IMR-90 (cell line): Measurements from ENCODE around the gene SLC35D3. TPM values are rescaled to one million over a fixed set of nuclear protein-coding genes. Genes with fewer than 3 reads are reported as not detected.

Source experiments
- ATAC-seq: fragments of 200-7000 bp; cut with Tn5 transposase; 2 replicates; pipeline ENCODE4 v1.9.1; 2020; ENCODE audit warnings: low read depth, mild to moderate bottlenecking, moderate library complexity
- BruUV-seq: library from RNA; stranded (reverse); fragments of 400-500 nt; replicated peaks from 2 replicates; lab custom pipeline; 2021; lab: Mats Ljungman, UMichigan
- CTCF ChIA-PET: fragments of 300-600 bp; formaldehyde crosslinking; extraction: SDS; loops from one replicate; lab custom pipeline; 2021; ENCODE audit warnings: antibody characterized with exemption; lab: Yijun Ruan, JAX
- POLR2A ChIA-PET: fragments of 300-600 bp; sonication (Branson Sonifier 250); formaldehyde crosslinking; loops from one replicate; lab custom pipeline; 2022; ENCODE audit warnings: antibody characterized with exemption; ENCODE audit not compliant: unreplicated experiment; lab: Charles Lee
- DNase-seq: peaks from one replicate; pipeline ENCODE4 v3.0.0; 2013
- H2AFZ ChIP-seq: replicated peaks from 2 replicates; pipeline ENCODE3; 2013; ENCODE audit warnings: low read length, mild to moderate bottlenecking; ENCODE audit not compliant: poor library complexity
- H2AK5ac ChIP-seq: 2 replicates; pipeline ENCODE4 v1.6.1; 2013; ENCODE audit warnings: low read depth, low read length, inconsistent platforms
- H2AK9ac ChIP-seq: replicated peaks from 2 replicates; pipeline ENCODE3; 2013; ENCODE audit warnings: mild to moderate bottlenecking, low read depth, low read length, moderate library complexity; ENCODE audit not compliant: poor library complexity
- H2BK120ac ChIP-seq: 2 replicates; pipeline ENCODE4 v1.6.1; 2013; ENCODE audit warnings: low read depth, low read length, inconsistent platforms
- H2BK15ac ChIP-seq: 3 replicates; pipeline ENCODE4 v1.6.1; 2013; ENCODE audit warnings: low read depth, low read length, inconsistent platforms
- H2BK20ac ChIP-seq: 2 replicates; pipeline ENCODE4 v1.6.1; 2013; ENCODE audit warnings: low read depth, mild to moderate bottlenecking, inconsistent platforms, low read length, moderate library complexity
- H2BK5ac ChIP-seq: 2 replicates; pipeline ENCODE4 v1.6.1; 2013; ENCODE audit warnings: mild to moderate bottlenecking, low read depth, low read length, inconsistent platforms; ENCODE audit not compliant: poor library complexity, severe bottlenecking
- H3K14ac ChIP-seq: replicated peaks from 2 replicates; pipeline ENCODE4 v1.6.1; 2013; ENCODE audit warnings: low read depth, low read length, inconsistent platforms
- H3K18ac ChIP-seq: 2 replicates; pipeline ENCODE4 v1.6.1; 2013; ENCODE audit warnings: low read depth, low read length, control low read depth
- H3K23ac ChIP-seq: 2 replicates; pipeline ENCODE4 v1.6.1; 2013; ENCODE audit warnings: low read depth, low read length, inconsistent platforms
- H3K27ac ChIP-seq: 2 replicates; pipeline ENCODE4 v1.5.1; 2013; ENCODE audit warnings: mild to moderate bottlenecking, control low read depth, low read length; ENCODE audit not compliant: insufficient read depth
- H3K27me3 ChIP-seq: 2 replicates; pipeline ENCODE4 v1.6.1; 2013; ENCODE audit warnings: low read length; ENCODE audit not compliant: control insufficient read depth, insufficient read depth
- H3K36me3 ChIP-seq: 2 replicates; pipeline ENCODE4 v1.6.1; 2013; ENCODE audit warnings: low read length, mixed read lengths; ENCODE audit not compliant: control insufficient read depth, insufficient read depth
- H3K4ac ChIP-seq: 2 replicates; pipeline ENCODE4 v1.6.1; 2013; ENCODE audit warnings: low read depth, low read length, inconsistent platforms
- H3K4me1 ChIP-seq: 2 replicates; pipeline ENCODE4 v1.6.1; 2013; ENCODE audit warnings: low read length, mixed read lengths; ENCODE audit not compliant: control insufficient read depth, insufficient read depth
- H3K4me2 ChIP-seq: 2 replicates; pipeline ENCODE4 v1.6.1; 2013; ENCODE audit warnings: low read depth, mild to moderate bottlenecking, control low read depth, low read length, moderate library complexity
- H3K4me3 ChIP-seq: 2 replicates; pipeline ENCODE4 v1.5.1; 2013; ENCODE audit warnings: low read depth, mild to moderate bottlenecking, control low read depth, low read length, moderate library complexity; ENCODE audit not compliant: insufficient read depth
- H3K56ac ChIP-seq: 2 replicates; pipeline ENCODE4 v1.6.1; 2013; ENCODE audit warnings: low read length, inconsistent platforms; ENCODE audit not compliant: insufficient read depth; ENCODE audit errors: extremely low read depth
- H3K79me1 ChIP-seq, 2 experiments: 2 replicates each; pipeline ENCODE4 v1.6.1; 2013; ENCODE audit warnings: low read length in 2 of 2, inconsistent platforms in 1 of 2, low read depth in 1 of 2
- H3K9ac ChIP-seq: 2 replicates; pipeline ENCODE4 v1.6.1; 2013; ENCODE audit warnings: low read depth, low read length, control low read depth
- H3K9me1 ChIP-seq: 2 replicates; pipeline ENCODE4 v1.6.1; 2013; ENCODE audit warnings: low read length, inconsistent platforms; ENCODE audit not compliant: insufficient read depth
- H3K9me3 ChIP-seq: 2 replicates; pipeline ENCODE4 v1.6.1; 2013; ENCODE audit warnings: low read length; ENCODE audit not compliant: control insufficient read depth, insufficient read depth
- H4K20me1 ChIP-seq: 2 replicates; pipeline ENCODE4 v1.6.1; 2013; ENCODE audit warnings: low read length, inconsistent platforms; ENCODE audit not compliant: insufficient read depth
- H4K5ac ChIP-seq: 2 replicates; pipeline ENCODE4 v1.6.1; 2013; ENCODE audit warnings: mild to moderate bottlenecking, low read depth, low read length, control low read depth
- H4K8ac ChIP-seq, 2 experiments: 2 replicates each; pipeline ENCODE4 v1.6.1; 2013; ENCODE audit warnings: low read depth in 2 of 2, low read length in 2 of 2, control low read depth in 1 of 2, inconsistent platforms in 1 of 2
- H4K91ac ChIP-seq: 2 replicates; pipeline ENCODE4 v1.6.1; 2013; ENCODE audit warnings: low read depth, low read length, inconsistent platforms; ENCODE audit not compliant: insufficient read depth
- BHLHE40 ChIP-seq: fragments of 150-350 bp; IDR thresholded peaks from 2 replicates; pipeline ENCODE4 v1.6.1; 2016; ENCODE audit warnings: mild to moderate bottlenecking, low read depth, low read length
- CEBPB ChIP-seq: IDR thresholded peaks from 2 replicates; pipeline ENCODE4 v1.6.1; 2012; ENCODE audit warnings: low read depth, low read length, improper control_type of control experiment
- CHD1 ChIP-seq: IDR thresholded peaks from 2 replicates; pipeline ENCODE4 v1.6.1; 2012; ENCODE audit warnings: low read depth, low read length, improper control_type of control experiment
- CTCF ChIP-seq: conservative IDR thresholded peaks from 2 replicates; pipeline ENCODE4 v1.5.1; 2012; ENCODE audit warnings: mild to moderate bottlenecking, low read depth, low read length, improper control_type of control experiment
- ELK1 ChIP-seq: fragments of 150-350 bp; IDR thresholded peaks from 2 replicates; pipeline ENCODE4 v1.6.1; 2016; ENCODE audit warnings: low read depth, mild to moderate bottlenecking, low read length, moderate library complexity, borderline replicate concordance
- FOS ChIP-seq: fragments of 150-350 bp; IDR thresholded peaks from 2 replicates; pipeline ENCODE4 v1.6.1; 2016; ENCODE audit warnings: low read depth, low read length
- MAFK ChIP-seq: IDR thresholded peaks from 2 replicates; pipeline ENCODE4 v1.6.1; 2012; ENCODE audit warnings: low read depth, low read length, improper control_type of control experiment
- MAZ ChIP-seq: IDR thresholded peaks from 2 replicates; pipeline ENCODE4 v1.6.1; 2012; ENCODE audit warnings: low read depth, mild to moderate bottlenecking, low read length, improper control_type of control experiment, moderate library complexity, borderline replicate concordance
- NFE2L2 ChIP-seq: fragments of 150-350 bp; IDR thresholded peaks from 2 replicates; pipeline ENCODE4 v1.6.1; 2016; ENCODE audit warnings: low read depth, mild to moderate bottlenecking, low read length
- POLR2A ChIP-seq: IDR thresholded peaks from 2 replicates; pipeline ENCODE4 v1.6.1; 2012; ENCODE audit warnings: mild to moderate bottlenecking, low read depth, low read length
- RAD21 ChIP-seq: IDR thresholded peaks from 2 replicates; pipeline ENCODE4 v1.6.1; 2012; ENCODE audit warnings: low read length, improper control_type of control experiment
- RCOR1 ChIP-seq: IDR thresholded peaks from 2 replicates; pipeline ENCODE4 v1.6.1; 2012; ENCODE audit warnings: mild to moderate bottlenecking, low read length, improper control_type of control experiment; ENCODE audit not compliant: insufficient replicate concordance
- RFX5 ChIP-seq: IDR thresholded peaks from 2 replicates; pipeline ENCODE4 v1.8.0; 2012; ENCODE audit warnings: low read depth, mild to moderate bottlenecking, low read length, moderate library complexity
- SMC3 ChIP-seq: fragments of 150-350 bp; IDR thresholded peaks from 2 replicates; pipeline ENCODE4 v1.6.1; 2016; ENCODE audit warnings: low read depth, mild to moderate bottlenecking, antibody characterized with exemption, low read length, moderate library complexity
- WGBS, 2 experiments: methylation state at CpG; one replicate each; pipeline versions ENCODE4 v1.1.5 to v1.1.7; 2013; ENCODE audit warnings: missing lambda C conversion rate in 2 of 2; ENCODE audit not compliant: insufficient read length in 1 of 2; ENCODE audit errors: extremely low coverage in 2 of 2; 5-methylcytosine and 5-hydroxymethylcytosine counted together
- dilution Hi-C: fragments of 300-500 bp; cut with HindIII; formaldehyde crosslinking; loops from one replicate; pipeline ENCODE4 v1.14.3; 2018; ENCODE audit warnings: low sequenced_read_pairs; ENCODE audit not compliant: unreplicated experiment
- in situ Hi-C: fragments of 300-500 bp; cut with MboI; formaldehyde crosslinking; loops from 3 replicates; pipeline ENCODE4 v1.14.3; 2019; ENCODE audit warnings: low sequenced_read_pairs, inconsistent platforms, mixed read lengths
- intact Hi-C: fragments of 100-400 bp; cut with micrococcal nuclease; formaldehyde crosslinking; loops from 2 replicates; pipeline ENCODE4 v1.10.0; 2022
- polyA plus RNA-seq, 3 experiments: library from polyadenylated mRNA; depleted of rRNA; stranded (reverse); fragments of >200 nt; gene quantifications; 2 replicates each; pipeline ENCODE4 v1.2.3, GENCODE V29; 2012; ENCODE audit warnings: low replicate concordance in 1 of 3
- total RNA-seq: library from RNA; depleted of rRNA; stranded (reverse); fragments of >200 nt; gene quantifications from 2 replicates; pipeline ENCODE4 v1.2.3, GENCODE V29; 2012
- TF ChIP-seq, protein P1 (sequence below): fragments of 150-350 bp; IDR thresholded peaks from 2 replicates; pipeline ENCODE4 v1.6.1; 2017; ENCODE audit warnings: mild to moderate bottlenecking, antibody characterized with exemption, low read length, low read depth

Gene SLC35D3
- total and polyA plus RNA-seq, 2 of the 4 experiments (the other 2 are of a cell fraction) = not detected

DNA sequence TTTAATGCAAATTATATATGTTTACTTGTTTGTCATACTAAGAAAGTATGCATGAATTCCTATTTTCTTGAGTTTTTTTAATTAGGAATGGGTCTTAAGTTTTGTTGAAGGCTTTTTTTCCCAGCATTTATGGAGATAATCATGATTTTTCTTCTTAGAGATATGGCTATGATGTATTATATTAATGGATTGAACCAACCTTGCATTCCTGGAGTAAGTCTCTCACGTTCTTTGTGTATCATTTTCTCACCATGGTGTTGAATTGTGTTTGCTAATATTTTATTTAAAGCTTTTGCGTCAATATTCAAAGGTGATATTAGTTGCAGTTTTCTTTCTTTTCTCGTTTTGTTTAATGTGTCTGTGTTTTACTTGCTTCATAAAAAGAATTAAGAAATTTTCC lies 48.4 kb upstream of the SLC35D3 start:
- H3K27me3 ChIP-seq = no peaks in the 10 kb centered on the region
- no peak overlapping the region for H4K5ac ChIP-seq
- H4K8ac ChIP-seq = no peak overlapping the region
- H3K14ac ChIP-seq = no peak overlapping the region
- H3K36me3 ChIP-seq = no peaks in the 10 kb centered on the region
- H4K91ac ChIP-seq = no peak overlapping the region
- dilution Hi-C loops = no loop called here
- no peak overlapping the region for H2BK20ac ChIP-seq
- H3K23ac ChIP-seq = no peak overlapping the region
- ATAC-seq (no peak), DNase-seq (no peak)
- no peak overlapping the region for H3K9ac ChIP-seq
- H3K4me2 ChIP-seq = no peak overlapping the region
- H2AK5ac ChIP-seq = no peak overlapping the region
- intact Hi-C loops = no loop called here
- H3K4me1 ChIP-seq = no peaks in the 10 kb centered on the region
- POLR2A ChIA-PET = no interaction called here
- H3K56ac ChIP-seq = no peak overlapping the region
- no peak overlapping the region for H2BK5ac ChIP-seq
- H3K4me3 ChIP-seq = no peak overlapping the region
- H2BK15ac ChIP-seq = no peak overlapping the region
- H3K9me3 ChIP-seq = no peaks in the 10 kb centered on the region
- in situ Hi-C loops = no loop called here
- no TSS peak for BruUV-seq
- 0 out of 2 replicates have a peak, but pooled peaks cover 2% of the 10 kb centered on the region for H3K9me1 ChIP-seq
- TF ChIP-seq CEBPB (no peak), ELK1 (no peak), FOS (no peak), CTCF (no peak), RAD21 (no peak), CHD1 (no peak), RCOR1 (no peak), MAZ (no peak), SMC3 (no peak), RFX5 (no peak), MAFK (no peak), NFE2L2 (no peak), POLR2A (no peak), BHLHE40 (no peak)
- TF ChIP-seq, protein P1, sequence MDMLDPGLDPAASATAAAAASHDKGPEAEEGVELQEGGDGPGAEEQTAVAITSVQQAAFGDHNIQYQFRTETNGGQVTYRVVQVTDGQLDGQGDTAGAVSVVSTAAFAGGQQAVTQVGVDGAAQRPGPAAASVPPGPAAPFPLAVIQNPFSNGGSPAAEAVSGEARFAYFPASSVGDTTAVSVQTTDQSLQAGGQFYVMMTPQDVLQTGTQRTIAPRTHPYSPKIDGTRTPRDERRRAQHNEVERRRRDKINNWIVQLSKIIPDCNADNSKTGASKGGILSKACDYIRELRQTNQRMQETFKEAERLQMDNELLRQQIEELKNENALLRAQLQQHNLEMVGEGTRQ = no peak
- H3K4ac ChIP-seq = no peak overlapping the region
- 0 out of 4 replicates have a peak, but pooled peaks cover 0 to 3% of the 10 kb centered on the region in 2 experiments for H3K79me1 ChIP-seq
- H2AFZ ChIP-seq = no peak overlapping the region
- H2BK120ac ChIP-seq = no peak overlapping the region
- no peak overlapping the region for H3K27ac ChIP-seq
- no CpG with 5 or more reads among the region's 3 CpGs for WGBS, 2 experiments
- H4K20me1 ChIP-seq = no peaks in the 10 kb centered on the region
- H2AK9ac ChIP-seq = no peak overlapping the region
- CTCF ChIA-PET = no interaction called here
- no peak overlapping the region for H3K18ac ChIP-seq
